Measurements from ENCODE around the gene IGF1.

The IGF1 gene

GRCh38 chr12:102390068-102390467, 90.3 kb downstream of the IGF1 start:
- CTCF ChIA-PET, result no interaction called here
- no peak overlapping the region for H3K27ac ChIP-seq (ENCODE audit: insufficient read depth in 1 of 2, low read depth in 1 of 2, low read length in 2 of 2, poor library complexity in 1 of 2, severe bottlenecking in 2 of 2)
- no peaks in the 10 kb centered on the region for H3K9me3 ChIP-seq (ENCODE audit: control extremely low read depth in 1 of 5, control insufficient read depth in 4 of 5, insufficient read depth in 2 of 5, low read depth in 1 of 5, low read length in 4 of 5)
- H3K27me3 ChIP-seq (replicated peaks in 2 of 5; ENCODE audit: control insufficient read depth in 4 of 5, insufficient read depth in 5 of 5, low read length in 4 of 5), result peaks cover 0 to 5% (median 0%) of the 10 kb centered on the region in 5 experiments
- H3K36me3 ChIP-seq (ENCODE audit: control insufficient read depth in 4 of 4, insufficient read depth in 4 of 4, low read length in 3 of 4), result no peaks in the 10 kb centered on the region
- 92% methylated on average over 2 of the region's 4 CpGs for WGBS (ENCODE audit: insufficient coverage)
- H3K4me1 ChIP-seq (ENCODE audit: control extremely low read depth in 1 of 4, control insufficient read depth in 4 of 4, insufficient read depth in 4 of 4, low read length in 3 of 4), result no peaks in the 10 kb centered on the region
- DNase-seq, result no peak
- POLR2A ChIA-PET, result no interaction called here
- no peak overlapping the region for H3K4me3 ChIP-seq (ENCODE audit: control insufficient read depth in 1 of 7, extremely low read depth in 1 of 7, insufficient read depth in 4 of 7, low read depth in 2 of 7, low read length in 6 of 7)

- WGBS (ENCODE audit: insufficient coverage), result 57% methylated on average over 1 of the region's 1 CpG
- Histone ChIP-seq H3K9me3 (ENCODE audit: control extremely low read depth in 1 of 5, control insufficient read depth in 4 of 5, insufficient read depth in 2 of 5, low read depth in 1 of 5, low read length in 4 of 5) (peaks cover 0 to under 1% (median 0%) of the 10 kb centered on the region in 5 experiments), H3K4me1 (ENCODE audit: control extremely low read depth in 1 of 4, control insufficient read depth in 4 of 4, insufficient read depth in 4 of 4, low read length in 3 of 4) (no peaks in the 10 kb centered on the region), H3K27ac (ENCODE audit: insufficient read depth in 1 of 2, low read depth in 1 of 2, low read length in 2 of 2, poor library complexity in 1 of 2, severe bottlenecking in 2 of 2) (no peak overlapping the region), H3K27me3 (replicated peaks in 2 of 5; ENCODE audit: control insufficient read depth in 4 of 5, insufficient read depth in 5 of 5, low read length in 4 of 5) (peaks cover 0 to 4% (median 0%) of the 10 kb centered on the region in 5 experiments), H3K36me3 (ENCODE audit: control insufficient read depth in 4 of 4, insufficient read depth in 4 of 4, low read length in 3 of 4) (no peaks in the 10 kb centered on the region), H3K4me3 (ENCODE audit: control insufficient read depth in 1 of 7, extremely low read depth in 1 of 7, insufficient read depth in 4 of 7, low read depth in 2 of 7, low read length in 6 of 7) (no peak overlapping the region)
- no peak for DNase-seq
- CTCF ChIA-PET, result no interaction called here
- POLR2A ChIA-PET, result no interaction called here
Measured at GRCh38 chr12:102388469-102388868, 91.9 kb downstream of the IGF1 start.

GRCh38 chr12:102385343-102385742, 95.0 kb downstream of the IGF1 start:
- DNase-seq, result no peak
- CTCF ChIA-PET, result no interaction called here
- no CpG with 5 or more reads among the region's 1 CpG for WGBS (ENCODE audit: insufficient coverage)
- POLR2A ChIA-PET, result no interaction called here
- H3K4me1 ChIP-seq (ENCODE audit: control extremely low read depth in 1 of 4, control insufficient read depth in 4 of 4, insufficient read depth in 4 of 4, low read length in 3 of 4), result no peaks in the 10 kb centered on the region
- no peak overlapping the region for H3K4me3 ChIP-seq (ENCODE audit: control insufficient read depth in 1 of 7, extremely low read depth in 1 of 7, insufficient read depth in 4 of 7, low read depth in 2 of 7, low read length in 6 of 7)
- no peaks in the 10 kb centered on the region for H3K27me3 ChIP-seq (replicated peaks in 2 of 5; ENCODE audit: control insufficient read depth in 4 of 5, insufficient read depth in 5 of 5, low read length in 4 of 5)
- no peaks in the 10 kb centered on the region for H3K36me3 ChIP-seq (ENCODE audit: control insufficient read depth in 4 of 4, insufficient read depth in 4 of 4, low read length in 3 of 4)
- H3K9me3 ChIP-seq (ENCODE audit: control extremely low read depth in 1 of 5, control insufficient read depth in 4 of 5, insufficient read depth in 2 of 5, low read depth in 1 of 5, low read length in 4 of 5), result peaks cover 0 to 2% (median 0%) of the 10 kb centered on the region in 5 experiments
- H3K27ac ChIP-seq (ENCODE audit: insufficient read depth in 1 of 2, low read depth in 1 of 2, low read length in 2 of 2, poor library complexity in 1 of 2, severe bottlenecking in 2 of 2), result no peak overlapping the region

- POLR2A ChIA-PET, result no interaction called here
- no peaks in the 10 kb centered on the region for H3K4me1 ChIP-seq (ENCODE audit: control extremely low read depth in 1 of 4, control insufficient read depth in 4 of 4, insufficient read depth in 4 of 4, low read length in 3 of 4)
- WGBS (ENCODE audit: insufficient coverage), result 61% methylated on average over 2 of the region's 3 CpGs
- no peak for DNase-seq
- no peaks in the 10 kb centered on the region for H3K27me3 ChIP-seq (replicated peaks in 2 of 5; ENCODE audit: control insufficient read depth in 4 of 5, insufficient read depth in 5 of 5, low read length in 4 of 5)
- no peaks in the 10 kb centered on the region for H3K36me3 ChIP-seq (ENCODE audit: control insufficient read depth in 4 of 4, insufficient read depth in 4 of 4, low read length in 3 of 4)
- H3K4me3 ChIP-seq (ENCODE audit: control insufficient read depth in 1 of 7, extremely low read depth in 1 of 7, insufficient read depth in 4 of 7, low read depth in 2 of 7, low read length in 6 of 7), result no peak overlapping the region
- peaks cover 0 to 2% (median 0%) of the 10 kb centered on the region in 5 experiments for H3K9me3 ChIP-seq (ENCODE audit: control extremely low read depth in 1 of 5, control insufficient read depth in 4 of 5, insufficient read depth in 2 of 5, low read depth in 1 of 5, low read length in 4 of 5)
- CTCF ChIA-PET, result no interaction called here
- H3K27ac ChIP-seq (ENCODE audit: insufficient read depth in 1 of 2, low read depth in 1 of 2, low read length in 2 of 2, poor library complexity in 1 of 2, severe bottlenecking in 2 of 2), result no peak overlapping the region
Measured at GRCh38 chr12:102379346-102380162, 100.8 kb downstream of the IGF1 start.

- no peaks in the 10 kb centered on the region for H3K36me3 ChIP-seq (ENCODE audit: control insufficient read depth in 4 of 4, insufficient read depth in 4 of 4, low read length in 3 of 4)
- no peaks in the 10 kb centered on the region for H3K9me3 ChIP-seq (ENCODE audit: control extremely low read depth in 1 of 5, control insufficient read depth in 4 of 5, insufficient read depth in 2 of 5, low read depth in 1 of 5, low read length in 4 of 5)
- CTCF ChIA-PET, result no interaction called here
- no peak overlapping the region for H3K27ac ChIP-seq (ENCODE audit: insufficient read depth in 1 of 2, low read depth in 1 of 2, low read length in 2 of 2, poor library complexity in 1 of 2, severe bottlenecking in 2 of 2)
- no peaks in the 10 kb centered on the region for H3K27me3 ChIP-seq (replicated peaks in 2 of 5; ENCODE audit: control insufficient read depth in 4 of 5, insufficient read depth in 5 of 5, low read length in 4 of 5)
- DNase-seq, result no peak
- POLR2A ChIA-PET, result interaction anchor here (0.7 kb wide), 1 partner anchor 43 kb away, joined by 3 read pairs; no protein-coding TSS in a partner anchor
- H3K4me3 ChIP-seq (ENCODE audit: control insufficient read depth in 1 of 7, extremely low read depth in 1 of 7, insufficient read depth in 4 of 7, low read depth in 2 of 7, low read length in 6 of 7), result no peak overlapping the region
- H3K4me1 ChIP-seq (ENCODE audit: control extremely low read depth in 1 of 4, control insufficient read depth in 4 of 4, insufficient read depth in 4 of 4, low read length in 3 of 4), result no peaks in the 10 kb centered on the region
Measured at GRCh38 chr12:102376781-102377180, 103.6 kb downstream of the IGF1 start.

- Histone ChIP-seq H3K4me1 (ENCODE audit: control extremely low read depth in 1 of 4, control insufficient read depth in 4 of 4, insufficient read depth in 4 of 4, low read length in 3 of 4) (no peaks in the 10 kb centered on the region), H3K27ac (ENCODE audit: insufficient read depth in 1 of 2, low read depth in 1 of 2, low read length in 2 of 2, poor library complexity in 1 of 2, severe bottlenecking in 2 of 2) (no peak overlapping the region), H3K9me3 (ENCODE audit: control extremely low read depth in 1 of 5, control insufficient read depth in 4 of 5, insufficient read depth in 2 of 5, low read depth in 1 of 5, low read length in 4 of 5) (no peaks in the 10 kb centered on the region), H3K36me3 (ENCODE audit: control insufficient read depth in 4 of 4, insufficient read depth in 4 of 4, low read length in 3 of 4) (no peaks in the 10 kb centered on the region), H3K4me3 (ENCODE audit: control insufficient read depth in 1 of 7, extremely low read depth in 1 of 7, insufficient read depth in 4 of 7, low read depth in 2 of 7, low read length in 6 of 7) (no peak overlapping the region), H3K27me3 (replicated peaks in 2 of 5; ENCODE audit: control insufficient read depth in 4 of 5, insufficient read depth in 5 of 5, low read length in 4 of 5) (no peaks in the 10 kb centered on the region)
- POLR2A ChIA-PET, result no interaction called here
- WGBS (ENCODE audit: insufficient coverage), result 94% methylated on average over 3 of the region's 5 CpGs
- CTCF ChIA-PET, result no interaction called here
- no peak for DNase-seq
Measured at GRCh38 chr12:102376181-102376747, 104.1 kb downstream of the IGF1 start.

- ChIA-PET CTCF (interaction anchor here (0.6 kb wide), 1 partner anchor 74 kb away, joined by 3 read pairs; no protein-coding TSS in a partner anchor), POLR2A (no interaction called here)
- Histone ChIP-seq H3K27ac (ENCODE audit: insufficient read depth in 1 of 2, low read depth in 1 of 2, low read length in 2 of 2, poor library complexity in 1 of 2, severe bottlenecking in 2 of 2) (no peak overlapping the region), H3K9me3 (ENCODE audit: control extremely low read depth in 1 of 5, control insufficient read depth in 4 of 5, insufficient read depth in 2 of 5, low read depth in 1 of 5, low read length in 4 of 5) (no peaks in the 10 kb centered on the region), H3K4me3 (ENCODE audit: control insufficient read depth in 1 of 7, extremely low read depth in 1 of 7, insufficient read depth in 4 of 7, low read depth in 2 of 7, low read length in 6 of 7) (no peak overlapping the region), H3K4me1 (ENCODE audit: control extremely low read depth in 1 of 4, control insufficient read depth in 4 of 4, insufficient read depth in 4 of 4, low read length in 3 of 4) (no peaks in the 10 kb centered on the region), H3K36me3 (ENCODE audit: control insufficient read depth in 4 of 4, insufficient read depth in 4 of 4, low read length in 3 of 4) (no peaks in the 10 kb centered on the region), H3K27me3 (replicated peaks in 2 of 5; ENCODE audit: control insufficient read depth in 4 of 5, insufficient read depth in 5 of 5, low read length in 4 of 5) (no peaks in the 10 kb centered on the region)
- 75% methylated on average over 1 of the region's 1 CpG for WGBS (ENCODE audit: insufficient coverage)
- DNase-seq, result no peak
Measured at GRCh38 chr12:102374190-102374589, 106.2 kb downstream of the IGF1 start.

All from common myeloid progenitor, CD34-positive (primary cell).